Panc1 (cell line): ENCODE results near the gene ANKRD49. TPM values are rescaled to one million over a fixed set of nuclear protein-coding genes. Genes with fewer than 3 reads are reported as not detected.

Source experiments
- ATAC-seq: fragments of 200-7000 bp; cut with Tn5 transposase; 2 replicates; pipeline ENCODE4 v1.9.1; 2020; ENCODE audit warnings: mild to moderate bottlenecking, moderate library complexity
- BruUV-seq: library from RNA; stranded (reverse); fragments of 400-500 nt; replicated peaks from 2 replicates; lab custom pipeline; 2021; lab: Mats Ljungman, UMichigan
- CTCF ChIA-PET: fragments of 300-600 bp; sonication (Branson Sonifier 250); formaldehyde crosslinking; loops from one replicate; lab custom pipeline; 2022; ENCODE audit warnings: antibody characterized with exemption; lab: Charles Lee
- POLR2A ChIA-PET: fragments of 300-600 bp; sonication (Branson Sonifier 250); formaldehyde crosslinking; loops from one replicate; lab custom pipeline; 2022; ENCODE audit warnings: antibody characterized with exemption; lab: Charles Lee
- DNase-seq: peaks from one replicate; pipeline ENCODE4 v3.0.0-alpha.2; 2010; ENCODE audit warnings: low read depth, low spot score
- H3K27ac ChIP-seq: 2 replicates; pipeline ENCODE4 v1.5.1; 2011; ENCODE audit warnings: mild to moderate bottlenecking, low read length, inconsistent platforms
- H3K27me3 ChIP-seq: fragments of 200-500 bp; sonication (Bioruptor generic); 2 replicates; pipeline ENCODE4 v1.6.0; 2014; ENCODE audit warnings: low read length, inconsistent platforms; ENCODE audit not compliant: control insufficient read depth, insufficient read depth
- H3K36me3 ChIP-seq: fragments of 200-500 bp; sonication (Bioruptor generic); 2 replicates; pipeline ENCODE4 v1.5.1; 2014; ENCODE audit warnings: inconsistent platforms, mild to moderate bottlenecking, low read length, moderate library complexity; ENCODE audit not compliant: control insufficient read depth, insufficient read depth
- H3K4me1 ChIP-seq: 2 replicates; pipeline ENCODE4 v1.5.1; 2011; ENCODE audit warnings: inconsistent platforms, mild to moderate bottlenecking, low read length, moderate library complexity; ENCODE audit not compliant: control insufficient read depth, insufficient read depth
- H3K4me3 ChIP-seq, 2 experiments: 2 replicates each; pipeline ENCODE4 v1.5.1; 2011 to 2012; ENCODE audit warnings: low read depth in 2 of 2, low read length in 2 of 2, mild to moderate bottlenecking in 2 of 2, inconsistent platforms in 1 of 2, moderate library complexity in 1 of 2
- H3K9me3 ChIP-seq: fragments of 200-500 bp; sonication (Bioruptor generic); 2 replicates; pipeline ENCODE4 v1.5.1; 2014; ENCODE audit warnings: low read depth, mild to moderate bottlenecking, inconsistent platforms, low read length, moderate library complexity; ENCODE audit not compliant: control insufficient read depth, insufficient read depth
- POLR2AphosphoS5 ChIP-seq: IDR thresholded peaks from 2 replicates; pipeline ENCODE4 v1.6.1; 2012; ENCODE audit warnings: mild to moderate bottlenecking, low read depth, low read length, moderate library complexity
- SIN3A ChIP-seq: IDR thresholded peaks from 2 replicates; pipeline ENCODE4 v1.6.1; 2012; ENCODE audit warnings: low read depth, mild to moderate bottlenecking, low read length, moderate library complexity, borderline replicate concordance; ENCODE audit not compliant: insufficient read depth
- TCF7L2 ChIP-seq: IDR thresholded peaks from 2 replicates; pipeline ENCODE4 v1.6.1; 2011; ENCODE audit warnings: mild to moderate bottlenecking, low read depth, low read length, inconsistent platforms
- in situ Hi-C: cut with HindIII; loops from 2 replicates; pipeline ENCODE4 v1.10.0; 2016; ENCODE audit warnings: low sequenced_read_pairs, low pct_unique_long_range_greater_than_20kb
- intact Hi-C: fragments of 100-400 bp; cut with micrococcal nuclease; formaldehyde crosslinking; loops from one replicate; pipeline ENCODE4 v1.10.0; 2022; ENCODE audit not compliant: unreplicated experiment
- total RNA-seq: library from RNA; stranded (reverse); gene quantifications from one replicate; pipeline ENCODE4 v1.2.1, GENCODE V29; 2021; ENCODE audit not compliant: unreplicated experiment
- TF ChIP-seq, protein P1 (sequence below), 2 experiments: IDR thresholded peaks; 2 replicates each; pipeline ENCODE4 v1.6.1; 2011 to 2012; ENCODE audit warnings: low read depth in 2 of 2, control low read depth in 1 of 2, low read length in 1 of 2, mild to moderate bottlenecking in 1 of 2, moderate library complexity in 1 of 2; ENCODE audit not compliant: insufficient read depth in 1 of 2
- TF ChIP-seq, protein P2 (sequence below): fragments of 450-650 bp; IDR thresholded peaks from 2 replicates; pipeline ENCODE4 v1.5.1; 2017; ENCODE audit warnings: mild to moderate bottlenecking

The ANKRD49 gene
- total RNA-seq, 1 experiment from 2014 or later: 15.4 TPM

DNA sequence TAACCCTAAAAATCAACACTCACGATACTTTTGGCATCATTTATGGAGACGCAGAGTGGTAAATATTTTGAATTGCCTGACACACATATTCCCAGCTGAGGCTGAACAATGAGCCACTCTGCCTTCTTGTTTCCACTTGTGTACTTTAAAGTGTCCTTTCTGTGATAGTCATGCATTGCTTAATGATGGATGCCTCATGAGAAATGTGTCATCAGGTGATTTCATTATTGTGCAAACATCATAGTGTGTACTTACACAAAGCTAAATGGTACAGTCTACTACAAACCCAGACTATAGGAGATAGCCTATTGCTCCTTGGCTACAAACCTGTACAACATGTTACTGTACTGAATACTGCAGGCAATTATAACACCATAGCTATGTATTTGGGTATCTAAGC, 44.3 kb upstream of the ANKRD49 start:
- in situ Hi-C loops (no loop called here), intact Hi-C loops (no loop called here)
- Histone ChIP-seq H3K27ac (no peak overlapping the region), H3K4me1 (0 out of 2 replicates have a peak, but pooled peaks cover 2% of the 10 kb centered on the region), H3K27me3 (no peaks in the 10 kb centered on the region), H3K36me3 (peaks cover 3% of the 10 kb centered on the region; the same call in 1 of the 2 replicates), H3K9me3 (no peaks in the 10 kb centered on the region), H3K4me3 (no peak overlapping the region)
- TF ChIP-seq SIN3A (no peak), POLR2AphosphoS5 (no peak), TCF7L2 (no peak)
- TF ChIP-seq, protein P1, sequence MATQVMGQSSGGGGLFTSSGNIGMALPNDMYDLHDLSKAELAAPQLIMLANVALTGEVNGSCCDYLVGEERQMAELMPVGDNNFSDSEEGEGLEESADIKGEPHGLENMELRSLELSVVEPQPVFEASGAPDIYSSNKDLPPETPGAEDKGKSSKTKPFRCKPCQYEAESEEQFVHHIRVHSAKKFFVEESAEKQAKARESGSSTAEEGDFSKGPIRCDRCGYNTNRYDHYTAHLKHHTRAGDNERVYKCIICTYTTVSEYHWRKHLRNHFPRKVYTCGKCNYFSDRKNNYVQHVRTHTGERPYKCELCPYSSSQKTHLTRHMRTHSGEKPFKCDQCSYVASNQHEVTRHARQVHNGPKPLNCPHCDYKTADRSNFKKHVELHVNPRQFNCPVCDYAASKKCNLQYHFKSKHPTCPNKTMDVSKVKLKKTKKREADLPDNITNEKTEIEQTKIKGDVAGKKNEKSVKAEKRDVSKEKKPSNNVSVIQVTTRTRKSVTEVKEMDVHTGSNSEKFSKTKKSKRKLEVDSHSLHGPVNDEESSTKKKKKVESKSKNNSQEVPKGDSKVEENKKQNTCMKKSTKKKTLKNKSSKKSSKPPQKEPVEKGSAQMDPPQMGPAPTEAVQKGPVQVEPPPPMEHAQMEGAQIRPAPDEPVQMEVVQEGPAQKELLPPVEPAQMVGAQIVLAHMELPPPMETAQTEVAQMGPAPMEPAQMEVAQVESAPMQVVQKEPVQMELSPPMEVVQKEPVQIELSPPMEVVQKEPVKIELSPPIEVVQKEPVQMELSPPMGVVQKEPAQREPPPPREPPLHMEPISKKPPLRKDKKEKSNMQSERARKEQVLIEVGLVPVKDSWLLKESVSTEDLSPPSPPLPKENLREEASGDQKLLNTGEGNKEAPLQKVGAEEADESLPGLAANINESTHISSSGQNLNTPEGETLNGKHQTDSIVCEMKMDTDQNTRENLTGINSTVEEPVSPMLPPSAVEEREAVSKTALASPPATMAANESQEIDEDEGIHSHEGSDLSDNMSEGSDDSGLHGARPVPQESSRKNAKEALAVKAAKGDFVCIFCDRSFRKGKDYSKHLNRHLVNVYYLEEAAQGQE (IDR thresholded peaks at IDR 0.05; ENCODE audit: insufficient read depth in 1 of 2, low read depth in 2 of 2, low read length in 1 of 2): no peak
- TF ChIP-seq, protein P2, sequence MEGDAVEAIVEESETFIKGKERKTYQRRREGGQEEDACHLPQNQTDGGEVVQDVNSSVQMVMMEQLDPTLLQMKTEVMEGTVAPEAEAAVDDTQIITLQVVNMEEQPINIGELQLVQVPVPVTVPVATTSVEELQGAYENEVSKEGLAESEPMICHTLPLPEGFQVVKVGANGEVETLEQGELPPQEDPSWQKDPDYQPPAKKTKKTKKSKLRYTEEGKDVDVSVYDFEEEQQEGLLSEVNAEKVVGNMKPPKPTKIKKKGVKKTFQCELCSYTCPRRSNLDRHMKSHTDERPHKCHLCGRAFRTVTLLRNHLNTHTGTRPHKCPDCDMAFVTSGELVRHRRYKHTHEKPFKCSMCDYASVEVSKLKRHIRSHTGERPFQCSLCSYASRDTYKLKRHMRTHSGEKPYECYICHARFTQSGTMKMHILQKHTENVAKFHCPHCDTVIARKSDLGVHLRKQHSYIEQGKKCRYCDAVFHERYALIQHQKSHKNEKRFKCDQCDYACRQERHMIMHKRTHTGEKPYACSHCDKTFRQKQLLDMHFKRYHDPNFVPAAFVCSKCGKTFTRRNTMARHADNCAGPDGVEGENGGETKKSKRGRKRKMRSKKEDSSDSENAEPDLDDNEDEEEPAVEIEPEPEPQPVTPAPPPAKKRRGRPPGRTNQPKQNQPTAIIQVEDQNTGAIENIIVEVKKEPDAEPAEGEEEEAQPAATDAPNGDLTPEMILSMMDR: no peak
- POLR2A ChIA-PET: no interaction called here
- BruUV-seq: no TSS peak
- CTCF ChIA-PET: no interaction called here
- ATAC-seq: peak; percentile 95
- peak; percentile 99 for DNase-seq

DNA sequence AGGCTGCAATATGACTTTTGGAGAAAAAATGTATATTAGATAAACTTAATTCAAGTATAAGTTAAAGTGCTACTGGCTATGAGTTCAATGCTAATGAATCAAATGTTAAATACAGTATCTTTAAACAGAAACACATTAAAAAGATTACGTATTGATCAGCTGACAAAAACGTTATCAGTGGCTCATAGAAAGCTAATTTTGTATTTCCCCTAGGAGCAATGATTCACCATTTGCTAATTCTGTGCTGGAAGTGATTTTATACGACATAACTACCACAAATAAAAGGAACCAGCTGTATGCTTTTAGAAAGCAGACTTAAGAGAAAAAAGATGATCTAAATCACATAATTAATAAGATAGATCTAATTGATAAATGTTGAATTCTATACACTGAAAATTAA, 43.7 kb upstream of the ANKRD49 start:
- H3K36me3 ChIP-seq: peaks cover 2% of the 10 kb centered on the region; the same call in 1 of the 2 replicates
- intact Hi-C loops (no loop called here), in situ Hi-C loops (no loop called here)
- no TSS peak for BruUV-seq
- no peak overlapping the region for H3K27ac ChIP-seq
- CTCF ChIA-PET: no interaction called here
- no peaks in the 10 kb centered on the region for H3K27me3 ChIP-seq
- DNase-seq: peak; percentile 18
- H3K4me1 ChIP-seq: 0 out of 2 replicates have a peak, but pooled peaks cover 2% of the 10 kb centered on the region
- no peak overlapping the region for H3K4me3 ChIP-seq
- no peaks in the 10 kb centered on the region for H3K9me3 ChIP-seq
- POLR2A ChIA-PET: no interaction called here
- ATAC-seq: no peak
- TF ChIP-seq POLR2AphosphoS5: no peak
- no peak for TF ChIP-seq TCF7L2
- TF ChIP-seq, protein P2: no peak
- TF ChIP-seq, protein P1 (IDR thresholded peaks at IDR 0.05; ENCODE audit: insufficient read depth in 1 of 2, low read depth in 2 of 2, low read length in 1 of 2): no peak
- no peak for TF ChIP-seq SIN3A
